Keratinocyte (primary cell): Measurements from ENCODE around the gene PHLPP2.

Experiments used
- CTCF ChIP-seq, 3 experiments: IDR thresholded peaks in 1 of 3; conservative IDR thresholded peaks in 1 of 3; optimal IDR thresholded peaks in 1 of 3; 2 replicates in 2 of 3; 3 replicates in 1 of 3; pipeline versions ENCODE3 to v1.5.1; 2011; ENCODE audit warnings: low read length in 3 of 3, mild to moderate bottlenecking in 3 of 3, moderate library complexity in 2 of 3, control low read depth in 1 of 3, inconsistent platforms in 1 of 3; ENCODE audit not compliant: insufficient read depth in 2 of 3; ENCODE audit errors: extremely low read depth in 1 of 3
- EZH2 ChIP-seq: IDR thresholded peaks from one replicate; pipeline ENCODE4 v1.6.1; 2012; ENCODE audit warnings: inconsistent platforms, mild to moderate bottlenecking, low read length, moderate library complexity

DNA sequence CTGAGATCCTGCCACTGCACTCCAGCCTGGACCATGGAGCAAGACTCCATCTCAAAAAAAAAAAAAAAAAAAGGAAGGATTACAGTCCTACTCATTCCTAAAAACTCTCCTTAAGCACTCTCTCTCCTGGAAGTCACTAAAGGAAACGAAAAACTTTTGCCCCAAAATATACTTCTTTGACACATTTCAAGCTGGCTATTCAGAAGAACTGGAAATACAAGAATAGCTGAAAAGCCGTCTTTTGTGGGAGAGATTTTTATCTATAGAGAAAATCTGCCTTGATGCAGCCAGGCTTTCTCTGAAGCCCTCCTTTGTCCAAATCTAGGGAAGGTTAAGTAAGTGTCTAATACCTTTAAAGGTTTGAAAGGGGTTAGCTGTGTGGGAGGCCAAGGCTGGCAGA, 115.4 kb downstream of the PHLPP2 start:
- TF ChIP-seq CTCF (optimal IDR thresholded peaks at IDR 0.05 in 1 of 3, IDR thresholded peaks at IDR 0.05 in 1 of 3, conservative IDR thresholded peaks at IDR 0.05 in 1 of 3; ENCODE audit: extremely low read depth in 1 of 3, insufficient read depth in 2 of 3, low read length in 3 of 3): no peak
- no peak for TF ChIP-seq EZH2
